Stimulated activated CD8-positive, alpha-beta memory T cell treated with anti-CD3 and anti-CD28 coated beads, Interleukin-7, amount 100 ng/mL, for 48 hours (primary cell): Measurements from ENCODE around the gene LCE2B.

Experiments used
- DNase-seq, 2 donors: peaks; one replicate each; pipeline ENCODE4 v3.0.0-alpha.2; 2020; ENCODE audit warnings: low read depth in 1 of 2; ENCODE audit errors: extremely low read depth in 1 of 2

Gene LCE2B

GRCh38 chr1:152728986-152729385 is 43.1 kb downstream of the LCE2B start:
- no peak for DNase-seq

- DNase-seq: no peak
Measured at GRCh38 chr1:152735648-152736047, 49.7 kb downstream of the LCE2B start.
